Breast epithelium (tissue), 3 donors: ENCODE measurements around the gene CCDC80.

Experiments
- POLR2A ChIP-seq: fragments of 450-650 bp; IDR thresholded peaks from one replicate; pipeline ENCODE4 v1.6.1; 2016; ENCODE audit warnings: antibody characterized with exemption, mild to moderate bottlenecking, moderate library complexity
- POLR2AphosphoS5 ChIP-seq, 3 donors: sonication (generic); formaldehyde crosslinking; IDR thresholded peaks; one replicate each; pipeline ENCODE4 v1.6.1; 2017; ENCODE audit warnings: antibody characterized with exemption in 3 of 3
- TF ChIP-seq, protein P1 (sequence below), 3 donors: fragments of 450-650 bp; IDR thresholded peaks; one replicate each; pipeline ENCODE4 v1.5.1; 2016 to 2017; ENCODE audit warnings: antibody characterized with exemption in 3 of 3, mild to moderate bottlenecking in 3 of 3, moderate library complexity in 3 of 3

DNA sequence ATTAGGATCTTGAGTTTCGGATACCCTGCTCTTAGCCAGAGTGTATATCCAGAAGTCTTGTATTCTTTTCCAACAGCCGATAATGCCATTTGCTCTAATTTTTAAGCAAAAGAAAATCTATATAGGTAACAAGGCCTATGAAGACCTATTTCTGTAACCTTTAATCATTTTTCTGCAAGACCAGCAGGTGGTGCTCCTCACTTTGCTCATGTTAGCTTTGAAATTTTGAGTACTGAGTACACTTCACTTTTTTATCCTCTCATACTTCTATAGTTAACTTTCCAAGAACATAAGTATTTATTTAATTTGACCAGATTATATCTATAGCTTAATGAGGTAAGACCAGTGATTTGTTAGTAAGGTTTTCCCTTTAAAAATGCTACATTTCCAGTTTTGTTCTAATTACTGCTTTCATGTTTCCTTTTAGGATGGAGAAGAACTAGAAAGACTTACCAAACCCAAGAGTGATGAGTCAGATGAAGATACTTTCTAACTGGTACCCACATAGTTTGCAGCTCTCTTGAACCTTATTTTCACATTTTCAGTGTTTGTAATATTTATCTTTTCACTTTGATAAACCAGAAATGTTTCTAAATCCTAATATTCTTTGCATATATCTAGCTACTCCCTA, 58.6 kb downstream of the CCDC80 start:
- TF ChIP-seq, protein P1, sequence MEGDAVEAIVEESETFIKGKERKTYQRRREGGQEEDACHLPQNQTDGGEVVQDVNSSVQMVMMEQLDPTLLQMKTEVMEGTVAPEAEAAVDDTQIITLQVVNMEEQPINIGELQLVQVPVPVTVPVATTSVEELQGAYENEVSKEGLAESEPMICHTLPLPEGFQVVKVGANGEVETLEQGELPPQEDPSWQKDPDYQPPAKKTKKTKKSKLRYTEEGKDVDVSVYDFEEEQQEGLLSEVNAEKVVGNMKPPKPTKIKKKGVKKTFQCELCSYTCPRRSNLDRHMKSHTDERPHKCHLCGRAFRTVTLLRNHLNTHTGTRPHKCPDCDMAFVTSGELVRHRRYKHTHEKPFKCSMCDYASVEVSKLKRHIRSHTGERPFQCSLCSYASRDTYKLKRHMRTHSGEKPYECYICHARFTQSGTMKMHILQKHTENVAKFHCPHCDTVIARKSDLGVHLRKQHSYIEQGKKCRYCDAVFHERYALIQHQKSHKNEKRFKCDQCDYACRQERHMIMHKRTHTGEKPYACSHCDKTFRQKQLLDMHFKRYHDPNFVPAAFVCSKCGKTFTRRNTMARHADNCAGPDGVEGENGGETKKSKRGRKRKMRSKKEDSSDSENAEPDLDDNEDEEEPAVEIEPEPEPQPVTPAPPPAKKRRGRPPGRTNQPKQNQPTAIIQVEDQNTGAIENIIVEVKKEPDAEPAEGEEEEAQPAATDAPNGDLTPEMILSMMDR (IDR thresholded peaks at IDR 0.05), result peak in 1 of 3 donors; percentile 61
- no peak for TF ChIP-seq POLR2AphosphoS5 (IDR thresholded peaks at IDR 0.05)
- no peak for TF ChIP-seq POLR2A
